Esophagus muscularis mucosa (tissue), 4 donors: ENCODE measurements around the gene ZNF511. TPM values are rescaled to one million over a fixed set of nuclear protein-coding genes. Genes with fewer than 3 reads are reported as not detected.

Experiments
- DNase-seq: peaks from one replicate; pipeline ENCODE4 v3.0.0-alpha.2; 2017; ENCODE audit errors: extremely low spot score
- H3K27ac ChIP-seq, 4 donors: fragments of 200-600 bp; sonication (generic); replicated peaks in 1 of 4; 1 replicate in 3 of 4; 2 replicates in 1 of 4; pipeline ENCODE4 v1.5.1; 2016 to 2019; ENCODE audit warnings: mild to moderate bottlenecking in 1 of 4
- H3K27me3 ChIP-seq, 4 donors: fragments of 200-600 bp; sonication (generic); one replicate each; pipeline versions ENCODE4 v1.5.1 to v1.6.0; 2016 to 2019
- H3K36me3 ChIP-seq, 4 donors: fragments of 200-600 bp; sonication (generic); one replicate each; pipeline ENCODE4 v1.5.1; 2016 to 2019
- H3K4me1 ChIP-seq, 4 donors: fragments of 200-600 bp; sonication (generic); one replicate each; pipeline ENCODE4 v1.5.1; 2016 to 2019
- H3K4me3 ChIP-seq, 4 donors: fragments of 200-600 bp; sonication (generic); 1 replicate in 2 of 4; 2 replicates in 2 of 4; pipeline ENCODE4 v1.5.1; 2016 to 2019; ENCODE audit warnings: mild to moderate bottlenecking in 4 of 4, moderate library complexity in 1 of 4
- H3K9me3 ChIP-seq, 4 donors: fragments of 200-600 bp; sonication (generic); 1 replicate in 3 of 4; 2 replicates in 1 of 4; pipeline ENCODE4 v1.5.1; 2016 to 2019
- EP300 ChIP-seq: sonication (generic); formaldehyde crosslinking; IDR thresholded peaks from one replicate; pipeline ENCODE4 v1.6.1; 2017; ENCODE audit warnings: antibody characterized with exemption
- POLR2A ChIP-seq: fragments of 450-650 bp; IDR thresholded peaks from one replicate; pipeline ENCODE4 v1.6.1; 2017; ENCODE audit warnings: antibody characterized with exemption, moderate library complexity, mild to moderate bottlenecking, low read depth
- POLR2AphosphoS5 ChIP-seq, 2 donors: sonication (generic); formaldehyde crosslinking; IDR thresholded peaks; one replicate each; pipeline ENCODE4 v1.6.1; 2017; ENCODE audit warnings: antibody characterized with exemption in 2 of 2
- WGBS: methylation state at CpG from one replicate; pipeline ENCODE4 v1.1.5; 2018; 5-methylcytosine and 5-hydroxymethylcytosine counted together
- intact Hi-C: fragments of 100-400 bp; cut with DNase I; formaldehyde crosslinking; loops from one replicate; pipeline ENCODE4 v1.15.1; 2023
- total RNA-seq, 4 donors: library from RNA; depleted of rRNA; stranded (reverse); fragments of >200 nt; gene quantifications; one replicate each; pipeline versions ENCODE4 v1.1.0 to v1.2.1, GENCODE V29; 2016
- TF ChIP-seq, protein P1 (sequence below), 3 experiments: fragments of 200-600 bp in 2 of 3; fragments of 450-650 bp in 1 of 3; sonication (generic) in 2 of 3; IDR thresholded peaks; one replicate each; pipeline ENCODE4 v1.5.1; 2017 to 2019; ENCODE audit warnings: antibody characterized with exemption in 3 of 3, mild to moderate bottlenecking in 2 of 3, moderate library complexity in 1 of 3

ZNF511 gene
- total RNA-seq, 4 donors from 2014 or later: 22.9 to 34.8 (median 33.0) TPM

DNA sequence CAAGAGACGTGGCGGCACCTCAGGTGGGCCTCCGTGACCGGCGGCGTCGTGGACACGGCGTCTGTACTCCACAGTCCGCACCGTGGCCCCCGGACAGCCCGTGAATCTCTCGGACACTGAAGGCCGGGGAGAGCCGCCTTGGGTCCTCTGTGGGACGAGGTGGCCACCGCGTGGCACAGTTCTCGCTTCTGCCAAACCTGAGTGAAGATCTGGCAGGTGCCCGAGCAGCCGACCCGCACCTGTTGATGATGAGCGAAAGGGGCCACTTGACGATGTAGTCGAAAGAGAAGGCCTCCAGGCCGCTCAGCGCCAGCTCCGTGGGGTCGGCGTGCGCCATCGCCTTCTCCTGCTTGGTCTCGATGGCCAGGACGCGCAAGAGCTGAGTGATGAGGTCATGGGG, 23.5 kb upstream of the ZNF511 start:
- 93% methylated on average over 35 of the region's 36 CpGs for WGBS
- intact Hi-C loops: no loop called here
- Histone ChIP-seq H3K36me3 (peaks cover 90 to 100% (median 99%) of the 10 kb centered on the region in 4 donors), H3K4me3 (no peak overlapping the region), H3K27ac (no peak overlapping the region), H3K9me3 (no peaks in the 10 kb centered on the region), H3K4me1 (no peaks in the 10 kb centered on the region), H3K27me3 (no peaks in the 10 kb centered on the region)
- no peak for DNase-seq
- TF ChIP-seq POLR2AphosphoS5 (IDR thresholded peaks at IDR 0.05) (no peak), POLR2A (no peak), EP300 (no peak)
- TF ChIP-seq, protein P1, sequence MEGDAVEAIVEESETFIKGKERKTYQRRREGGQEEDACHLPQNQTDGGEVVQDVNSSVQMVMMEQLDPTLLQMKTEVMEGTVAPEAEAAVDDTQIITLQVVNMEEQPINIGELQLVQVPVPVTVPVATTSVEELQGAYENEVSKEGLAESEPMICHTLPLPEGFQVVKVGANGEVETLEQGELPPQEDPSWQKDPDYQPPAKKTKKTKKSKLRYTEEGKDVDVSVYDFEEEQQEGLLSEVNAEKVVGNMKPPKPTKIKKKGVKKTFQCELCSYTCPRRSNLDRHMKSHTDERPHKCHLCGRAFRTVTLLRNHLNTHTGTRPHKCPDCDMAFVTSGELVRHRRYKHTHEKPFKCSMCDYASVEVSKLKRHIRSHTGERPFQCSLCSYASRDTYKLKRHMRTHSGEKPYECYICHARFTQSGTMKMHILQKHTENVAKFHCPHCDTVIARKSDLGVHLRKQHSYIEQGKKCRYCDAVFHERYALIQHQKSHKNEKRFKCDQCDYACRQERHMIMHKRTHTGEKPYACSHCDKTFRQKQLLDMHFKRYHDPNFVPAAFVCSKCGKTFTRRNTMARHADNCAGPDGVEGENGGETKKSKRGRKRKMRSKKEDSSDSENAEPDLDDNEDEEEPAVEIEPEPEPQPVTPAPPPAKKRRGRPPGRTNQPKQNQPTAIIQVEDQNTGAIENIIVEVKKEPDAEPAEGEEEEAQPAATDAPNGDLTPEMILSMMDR (IDR thresholded peaks at IDR 0.05): no peak

DNA sequence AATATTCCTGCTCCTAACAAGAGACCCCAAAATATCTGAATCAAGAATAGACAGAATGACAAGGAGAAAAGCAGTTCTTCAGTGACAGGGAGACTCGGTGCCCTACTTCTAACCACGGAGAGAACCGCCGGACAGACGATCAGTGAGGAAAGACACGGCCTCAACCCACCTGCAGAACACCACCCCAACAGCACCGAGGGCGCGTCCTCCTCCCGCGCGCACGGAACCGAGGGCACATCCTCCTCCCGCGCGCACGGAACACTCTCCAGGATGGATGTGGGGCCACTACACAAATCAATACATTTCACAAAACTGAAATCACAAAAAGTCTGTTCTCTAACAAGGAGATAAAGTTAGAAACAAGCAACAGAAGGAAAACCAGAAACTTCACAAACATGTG, 22.3 kb upstream of the ZNF511 start:
- Histone ChIP-seq H3K4me3 (no peak overlapping the region), H3K27me3 (no peaks in the 10 kb centered on the region), H3K27ac (no peak overlapping the region), H3K4me1 (no peaks in the 10 kb centered on the region), H3K9me3 (no peaks in the 10 kb centered on the region), H3K36me3 (peaks cover 89 to 98% (median 96%) of the 10 kb centered on the region in 4 donors)
- intact Hi-C loops: no loop called here
- no peak for TF ChIP-seq POLR2A
- TF ChIP-seq POLR2AphosphoS5 (IDR thresholded peaks at IDR 0.05): no peak
- TF ChIP-seq EP300: no peak
- TF ChIP-seq, protein P1 (IDR thresholded peaks at IDR 0.05): no peak
- 87% methylated on average over 18 of the region's 18 CpGs for WGBS
- no peak for DNase-seq

DNA sequence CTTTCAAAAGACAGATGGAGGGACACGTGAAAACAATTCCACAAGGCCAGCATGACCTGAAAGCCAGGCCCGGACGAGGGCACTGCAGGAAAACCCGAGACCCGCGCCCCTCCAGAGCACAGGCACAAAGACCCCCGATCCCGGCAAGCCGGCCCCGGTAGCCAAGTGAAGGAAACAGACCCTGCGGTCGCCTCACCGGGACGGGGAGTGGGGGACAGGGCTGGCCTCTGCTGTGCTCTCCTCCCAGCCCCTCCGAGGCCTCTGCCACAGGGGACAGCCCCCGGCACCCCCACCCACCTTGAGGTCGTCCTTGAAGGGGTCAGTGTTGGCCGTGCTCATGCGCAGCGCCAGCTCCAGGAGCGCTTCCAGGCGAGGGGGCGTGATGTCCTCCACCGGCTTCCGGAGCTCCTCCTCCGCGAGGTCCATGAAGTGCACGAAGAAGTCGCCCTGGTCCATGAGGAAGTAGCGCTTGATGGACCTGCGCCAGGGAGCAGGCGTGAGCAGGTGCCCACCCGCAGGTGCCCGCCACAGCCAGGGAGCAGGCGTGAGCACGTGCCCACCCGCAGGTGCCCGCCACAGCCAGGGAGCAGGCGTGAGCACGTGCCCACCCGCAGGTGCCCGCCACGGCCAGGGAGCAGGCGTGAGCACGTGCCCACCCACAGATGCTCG, 20.7 kb upstream of the ZNF511 start:
- Histone ChIP-seq H3K9me3 (no peaks in the 10 kb centered on the region), H3K27me3 (no peaks in the 10 kb centered on the region), H3K27ac (no peak overlapping the region), H3K4me3 (no peak overlapping the region), H3K36me3 (peaks cover 80 to 90% (median 88%) of the 10 kb centered on the region in 4 donors), H3K4me1 (no peaks in the 10 kb centered on the region)
- TF ChIP-seq, protein P1 (IDR thresholded peaks at IDR 0.05): no peak
- no peak for TF ChIP-seq POLR2AphosphoS5 (IDR thresholded peaks at IDR 0.05)
- no peak for TF ChIP-seq POLR2A
- DNase-seq: no peak
- intact Hi-C loops: no loop called here
- 92% methylated on average over 36 of the region's 46 CpGs for WGBS

DNA sequence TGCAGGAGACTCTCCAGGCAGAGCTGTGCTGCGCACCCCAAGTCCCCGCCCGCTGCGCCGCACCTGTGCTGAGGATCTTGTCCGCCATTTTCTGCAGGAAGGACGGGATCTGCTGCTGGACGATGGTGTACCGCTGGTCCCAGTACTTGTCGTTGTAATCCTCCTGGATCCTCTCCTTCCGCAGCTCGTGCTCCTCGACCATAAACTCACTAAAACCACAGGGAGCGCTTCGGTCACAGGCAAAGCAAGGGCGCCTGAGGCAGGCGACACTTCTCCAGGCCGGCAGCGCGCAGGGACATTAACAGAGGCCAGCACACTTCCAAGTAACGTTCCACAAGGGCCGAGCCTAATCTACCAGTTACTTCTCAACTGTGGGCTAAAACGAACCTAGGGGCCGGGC, 19.0 kb upstream of the ZNF511 start:
- Histone ChIP-seq H3K27ac (no peak overlapping the region), H3K4me3 (no peak overlapping the region), H3K4me1 (no peaks in the 10 kb centered on the region), H3K36me3 (peaks cover 80 to 90% (median 88%) of the 10 kb centered on the region in 4 donors), H3K27me3 (no peaks in the 10 kb centered on the region), H3K9me3 (no peaks in the 10 kb centered on the region)
- DNase-seq: no peak
- intact Hi-C loops: no loop called here
- TF ChIP-seq EP300 (no peak), POLR2AphosphoS5 (IDR thresholded peaks at IDR 0.05) (no peak), POLR2A (no peak)
- TF ChIP-seq, protein P1 (IDR thresholded peaks at IDR 0.05): no peak
- WGBS: 96% methylated on average over 14 of the region's 24 CpGs
